DND-41 (cell line): ENCODE data around the gene LSM4.

Experiments
- ATAC-seq: fragments of 200-7000 bp; cut with Tn5 transposase; 3 replicates; pipeline ENCODE4 v1.9.1; 2021; ENCODE audit warnings: low read depth; ENCODE audit not compliant: insufficient read depth
- DNase-seq: peaks from one replicate; pipeline ENCODE4 v3.0.0-alpha.2; 2020
- H2AFZ ChIP-seq: 2 replicates; pipeline ENCODE4 v1.6.0; 2012; ENCODE audit warnings: low read depth, low read length
- H3K27ac ChIP-seq: 2 replicates; pipeline ENCODE4 v1.5.1; 2012; ENCODE audit warnings: low read length, inconsistent platforms
- H3K27me3 ChIP-seq: fragments of 200-600 bp; sonication (generic); 2 replicates; pipeline ENCODE4 v1.6.0; 2012; ENCODE audit warnings: low read length, mild to moderate bottlenecking, inconsistent platforms; ENCODE audit not compliant: insufficient read depth, poor library complexity
- H3K36me3 ChIP-seq: 2 replicates; pipeline ENCODE4 v1.5.1; 2012; ENCODE audit warnings: low read length, inconsistent platforms; ENCODE audit not compliant: insufficient read depth
- H3K4me1 ChIP-seq: 2 replicates; pipeline ENCODE4 v1.5.1; 2012; ENCODE audit warnings: mild to moderate bottlenecking, low read length; ENCODE audit not compliant: insufficient read depth
- H3K4me2 ChIP-seq: 2 replicates; pipeline ENCODE4 v1.6.0; 2012; ENCODE audit warnings: mild to moderate bottlenecking, moderate library complexity, low read length, inconsistent platforms; ENCODE audit not compliant: insufficient read depth
- H3K4me3 ChIP-seq, 2 experiments: fragments of 200-600 bp in 1 of 2; shearing (Covaris generic) in 1 of 2; 2 replicates each; pipeline ENCODE4 v1.5.1; 2012 to 2016; ENCODE audit warnings: inconsistent platforms in 2 of 2, low read length in 2 of 2, mild to moderate bottlenecking in 2 of 2, low read depth in 1 of 2, moderate library complexity in 1 of 2
- H3K79me2 ChIP-seq: 2 replicates; pipeline ENCODE4 v1.6.0; 2012; ENCODE audit warnings: low read length, inconsistent platforms; ENCODE audit not compliant: insufficient read depth
- H3K9ac ChIP-seq: 2 replicates; pipeline ENCODE4 v1.6.0; 2012; ENCODE audit warnings: low read depth, mild to moderate bottlenecking, inconsistent platforms, low read length, moderate library complexity
- H3K9me3 ChIP-seq: 2 replicates; pipeline ENCODE4 v1.5.1; 2012; ENCODE audit warnings: low read length, moderate library complexity, mild to moderate bottlenecking, inconsistent platforms; ENCODE audit not compliant: insufficient read depth, severe bottlenecking
- H4K20me1 ChIP-seq: 2 replicates; pipeline ENCODE4 v1.6.0; 2012; ENCODE audit warnings: low read length; ENCODE audit not compliant: insufficient read depth
- EZH2 ChIP-seq: IDR thresholded peaks from 3 replicates; pipeline ENCODE4 v1.6.1; 2012; ENCODE audit warnings: borderline replicate concordance, low read depth, mild to moderate bottlenecking, moderate library complexity, low read length, inconsistent platforms; ENCODE audit not compliant: severe bottlenecking
- TF ChIP-seq, protein P1 (sequence below): IDR thresholded peaks from 2 replicates; pipeline ENCODE4 v1.5.1; 2012; ENCODE audit warnings: borderline replicate concordance, low read length, moderate library complexity, mild to moderate bottlenecking; ENCODE audit not compliant: poor library complexity, severe bottlenecking; ENCODE audit errors: extremely low read depth

Gene LSM4

GRCh38 chr19:18291590-18292461 is 31.1 kb downstream of the LSM4 start:
- Histone ChIP-seq H3K79me2 (no peaks in the 10 kb centered on the region), H3K4me3 (peak overlapping the region; percentile 42 to 77), H4K20me1 (no peaks in the 10 kb centered on the region), H3K4me1 (peaks cover 43% of the 10 kb centered on the region), H3K9me3 (no peaks in the 10 kb centered on the region), H3K9ac (peak overlapping the region; percentile 78), H3K27ac (peak overlapping the region; percentile 78), H2AFZ (peak overlapping the region; percentile 80), H3K36me3 (no peaks in the 10 kb centered on the region), H3K27me3 (no peaks in the 10 kb centered on the region), H3K4me2 (peak overlapping the region; percentile 96)
- no peak for TF ChIP-seq EZH2
- TF ChIP-seq, protein P1, sequence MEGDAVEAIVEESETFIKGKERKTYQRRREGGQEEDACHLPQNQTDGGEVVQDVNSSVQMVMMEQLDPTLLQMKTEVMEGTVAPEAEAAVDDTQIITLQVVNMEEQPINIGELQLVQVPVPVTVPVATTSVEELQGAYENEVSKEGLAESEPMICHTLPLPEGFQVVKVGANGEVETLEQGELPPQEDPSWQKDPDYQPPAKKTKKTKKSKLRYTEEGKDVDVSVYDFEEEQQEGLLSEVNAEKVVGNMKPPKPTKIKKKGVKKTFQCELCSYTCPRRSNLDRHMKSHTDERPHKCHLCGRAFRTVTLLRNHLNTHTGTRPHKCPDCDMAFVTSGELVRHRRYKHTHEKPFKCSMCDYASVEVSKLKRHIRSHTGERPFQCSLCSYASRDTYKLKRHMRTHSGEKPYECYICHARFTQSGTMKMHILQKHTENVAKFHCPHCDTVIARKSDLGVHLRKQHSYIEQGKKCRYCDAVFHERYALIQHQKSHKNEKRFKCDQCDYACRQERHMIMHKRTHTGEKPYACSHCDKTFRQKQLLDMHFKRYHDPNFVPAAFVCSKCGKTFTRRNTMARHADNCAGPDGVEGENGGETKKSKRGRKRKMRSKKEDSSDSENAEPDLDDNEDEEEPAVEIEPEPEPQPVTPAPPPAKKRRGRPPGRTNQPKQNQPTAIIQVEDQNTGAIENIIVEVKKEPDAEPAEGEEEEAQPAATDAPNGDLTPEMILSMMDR = no peak
- ATAC-seq (peak; percentile 55), DNase-seq (peak; percentile 92)

DNA sequence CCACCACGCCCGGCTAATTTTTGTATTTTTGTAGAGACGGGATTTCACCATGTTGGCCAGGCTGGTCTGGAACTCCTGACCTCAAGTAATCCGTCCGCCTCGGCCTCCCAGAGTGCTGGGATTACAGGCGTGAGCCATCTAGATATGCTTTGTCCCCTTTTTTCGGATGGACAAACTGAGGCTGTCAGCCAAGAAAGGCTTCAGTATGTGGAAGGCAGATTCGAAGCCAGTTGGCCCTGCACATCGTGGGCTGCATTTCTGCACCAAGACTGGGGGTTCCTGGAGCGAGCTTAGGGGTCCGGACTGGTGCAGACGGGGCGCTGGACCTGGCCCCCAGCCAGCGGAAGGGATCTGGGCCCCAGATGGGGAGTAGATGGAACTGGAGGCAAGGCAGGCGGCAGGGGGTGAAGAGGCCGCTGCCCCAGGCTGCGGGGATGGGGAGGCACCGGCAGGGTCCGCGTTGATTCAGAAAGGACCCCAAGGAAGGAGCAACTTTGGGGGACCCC is 31.8 kb downstream of the LSM4 start:
- H3K36me3 ChIP-seq = no peaks in the 10 kb centered on the region
- DNase-seq (peak; percentile 39), ATAC-seq (no peak; the same call in 2 of the 3 replicates)
- no peaks in the 10 kb centered on the region for H4K20me1 ChIP-seq
- peak overlapping the region; percentile 78 for H3K9ac ChIP-seq
- TF ChIP-seq, protein P1 = no peak
- TF ChIP-seq EZH2 = no peak
- peak overlapping the region; percentile 96 for H3K4me2 ChIP-seq
- no peak overlapping the region for H2AFZ ChIP-seq
- H3K4me1 ChIP-seq = peaks cover 43% of the 10 kb centered on the region
- H3K79me2 ChIP-seq = no peaks in the 10 kb centered on the region
- H3K9me3 ChIP-seq = no peaks in the 10 kb centered on the region
- H3K4me3 ChIP-seq = peak overlapping the region in 1 of 2 experiments; percentile 77; a peak in 1 of 4 replicates
- no peaks in the 10 kb centered on the region for H3K27me3 ChIP-seq
- H3K27ac ChIP-seq = peak overlapping the region; percentile 78

DNA sequence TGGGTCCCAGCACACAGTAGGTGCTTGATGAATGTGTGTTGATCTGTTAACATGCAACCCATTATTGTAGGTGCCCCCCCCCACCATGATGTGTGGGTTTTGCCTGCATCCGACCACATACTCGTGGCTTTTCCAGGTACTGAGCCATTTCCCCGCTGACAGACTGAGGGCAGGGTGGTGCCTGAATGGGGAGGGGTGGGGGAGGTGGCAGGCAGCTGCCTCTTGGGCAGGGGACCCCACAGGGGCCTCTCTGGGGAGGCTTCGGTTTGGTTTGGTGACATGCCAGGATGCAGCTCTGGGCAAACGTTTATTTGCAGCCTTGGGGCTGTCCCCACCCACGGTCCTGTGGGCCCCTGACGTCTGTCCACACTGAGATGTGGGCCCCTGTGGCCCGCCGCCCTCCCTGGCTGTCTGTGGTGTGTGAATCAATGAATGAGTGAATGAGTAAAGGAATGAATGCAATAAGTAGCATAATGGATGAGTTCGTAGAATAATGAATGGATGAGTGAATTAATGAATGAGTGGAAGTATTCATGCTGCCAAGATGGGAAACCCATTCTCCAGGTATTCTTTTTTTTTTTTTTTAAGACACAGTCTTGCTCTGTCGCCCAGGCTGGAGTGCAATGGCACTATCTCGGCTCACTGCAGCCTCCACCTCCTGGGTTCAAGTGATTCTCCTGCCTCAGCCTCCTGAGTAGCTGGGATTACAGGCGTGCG is 32.4 kb downstream of the LSM4 start:
- peaks cover 43% of the 10 kb centered on the region for H3K4me1 ChIP-seq

More for the DNA sequence above, 32.4 kb downstream of the LSM4 start:
- Histone ChIP-seq H3K9me3 (no peaks in the 10 kb centered on the region), H4K20me1 (no peaks in the 10 kb centered on the region), H2AFZ (no peak overlapping the region), H3K79me2 (no peaks in the 10 kb centered on the region), H3K27ac (peak overlapping the region; percentile 69), H3K4me3 (no peak overlapping the region), H3K36me3 (no peaks in the 10 kb centered on the region), H3K4me2 (peak overlapping the region; percentile 27), H3K9ac (no peak overlapping the region; the same call in 1 of the 2 replicates), H3K27me3 (no peaks in the 10 kb centered on the region)
- DNase-seq (peak; percentile 97), ATAC-seq (peak; percentile 83)
- TF ChIP-seq, protein P1 = no peak
- no peak for TF ChIP-seq EZH2
